Heart right ventricle (tissue), 16 donors: ENCODE measurements around the gene TEAD1. TPM values are rescaled to one million over a fixed set of nuclear protein-coding genes. Genes with fewer than 3 reads are reported as not detected.

Experiments
- ATAC-seq, 8 donors: fragments of 200-7000 bp; cut with Tn5 transposase; one replicate each; pipeline ENCODE4 v1.9.1; 2020; ENCODE audit warnings: mild to moderate bottlenecking in 8 of 8, moderate library complexity in 8 of 8, moderate number of reproducible peaks in 1 of 8
- DNase-seq, 2 donors: peaks; one replicate each; pipeline ENCODE4 v3.0.0-alpha.2; 2020
- H3K27ac ChIP-seq, 10 donors: fragments of 200-600 bp; sonication (generic) in 2 of 10; one replicate each; pipeline versions ENCODE4 v1.5.0 to v1.8.0; 2020 to 2022; ENCODE audit warnings: mild to moderate bottlenecking in 3 of 10
- H3K27me3 ChIP-seq, 7 donors: fragments of 200-600 bp; one replicate each; pipeline ENCODE4 v1.8.0; 2021 to 2022; ENCODE audit warnings: mild to moderate bottlenecking in 2 of 7
- H3K36me3 ChIP-seq, 9 donors: fragments of 200-600 bp; sonication (generic) in 1 of 9; one replicate each; pipeline versions ENCODE4 v1.5.0 to v1.8.0; 2020 to 2022; ENCODE audit warnings: mild to moderate bottlenecking in 2 of 9
- H3K4me1 ChIP-seq, 9 donors: fragments of 200-600 bp; sonication (generic) in 1 of 9; one replicate each; pipeline versions ENCODE4 v1.5.0 to v1.8.0; 2020 to 2022; ENCODE audit warnings: mild to moderate bottlenecking in 4 of 9
- H3K4me3 ChIP-seq, 10 donors: fragments of 200-600 bp; sonication (generic) in 2 of 10; one replicate each; pipeline versions ENCODE4 v1.5.0 to v1.8.0; 2020 to 2022; ENCODE audit warnings: mild to moderate bottlenecking in 7 of 10, moderate library complexity in 2 of 10
- H3K9me3 ChIP-seq, 11 donors: fragments of 200-600 bp in 10 of 11; sonication (generic) in 2 of 11; one replicate each; pipeline versions ENCODE4 v1.5.0 to v1.8.0; 2013 to 2022; ENCODE audit warnings: mild to moderate bottlenecking in 2 of 11, control low read depth in 1 of 11, moderate library complexity in 1 of 11
- CTCF ChIP-seq, 9 donors: fragments of 200-600 bp; sonication (generic) in 2 of 9; IDR thresholded peaks; one replicate each; pipeline versions ENCODE4 v1.5.0 to v1.8.0; 2021 to 2022; ENCODE audit warnings: antibody characterized with exemption in 9 of 9, mild to moderate bottlenecking in 5 of 9, moderate library complexity in 1 of 9
- WGBS, 2 donors: extraction: QIAGEN DNeasy Blood & Tissue Kit; methylation state at CpG; one replicate each; pipeline ENCODE4 v1.1.7; 2013; ENCODE audit warnings: inconsistent platforms in 1 of 2; 5-methylcytosine and 5-hydroxymethylcytosine counted together
- intact Hi-C, 10 donors: fragments of 100-400 bp; cut with DNase I; formaldehyde crosslinking; loops; one replicate each; pipeline versions ENCODE4 v1.11.1 to v1.14.2; 2022
- polyA plus RNA-seq, 2 donors: library from polyadenylated mRNA; stranded (reverse); fragments of 200-250 nt; gene quantifications; one replicate each; pipeline ENCODE4 v1.2.3, GENCODE V29; 2013
- total RNA-seq, 10 donors: library from RNA; stranded (reverse); fragmentation: NEBNext Ultra II Directional in 3 of 10; extraction: Animal tissue kit (Norgen Biotek cat#: 25700) in 3 of 10; gene quantifications; one replicate each; pipeline versions ENCODE4 v1.2.1 to v1.2.4, GENCODE V29; 2021 to 2023
- donor health status: Arrhythmogenic right ventricular cardiomyopathy.
- donor health status: ischemic (EF 13 %, LVEDD 7.1; RV severe dilation, severe dysfunction).
- donor health status: healthy with polysubstance abuse.
- donor health status: DM: no; HTN: yes; CAD: no.
- donor health status: DM: no; HTN: no; CAD: no.
- donor health status: ischemic (EF 25% LVEDD 6.9; RV normal size, moderate dysfunction).
- donor health status: ischemic (EF 25% LVEDD 5.7; RV mildly dilated, moderate dysfunction).
- donor health status: healthy.
- donor health status: DM: yes; HTN: yes; CAD: no.
- donor health status: Ischemic cardiomyopathy.
- donor health status: ischemic (EF 35%, LVEDD 5.7; RV mildly dilated, moderate dysfunction).
- donor health status: nonischemic (EF 11% LVEDD 7.7; RV severe dilation, severe dysfunction).
- donor health status: DM: yes; HTN: yes; CAD: no.
- donor health status: PGD.
- donor health status: ischemic (EF 29% LVEDD 5.4; RV normal size, mild dysfunction).
- donor health status: nonischemic (EF 23%, LVEDD 6.1; RV moderate dilation, normal function).

The TEAD1 gene
- total and polyA plus RNA-seq, 12 donors: 12.7 to 138 (median 116) TPM

GRCh38 chr11:12900496-12900895 is 226.3 kb downstream of the TEAD1 start:
- Histone ChIP-seq H3K36me3 (peaks cover 0 to 44% (median 6%) of the 10 kb centered on the region in 9 donors), H3K27me3 (no peaks in the 10 kb centered on the region), H3K4me3 (no peak overlapping the region), H3K4me1 (peaks cover 0 to 37% (median 28%) of the 10 kb centered on the region in 9 donors), H3K27ac (peak overlapping the region in 7 of 10 donors; percentile 42 to 90 (median 83)), H3K9me3 (no peaks in the 10 kb centered on the region)
- intact Hi-C loops: loop anchor here in 1 of 10 donors (5.0 kb wide), 1 partner anchor 573 kb away; no protein-coding TSS in a partner anchor
- ATAC-seq (peak in 7 of 8 donors; percentile 25 to 66 (median 53)), DNase-seq (no peak)
- no peak for TF ChIP-seq CTCF (IDR thresholded peaks at IDR 0.05)
- WGBS, 2 donors: 53 to 59% methylated on average over 2 of the region's 2 CpGs

- Histone ChIP-seq H3K27ac (peak overlapping the region in 6 of 10 donors; percentile 34 to 86 (median 68)), H3K4me3 (no peak overlapping the region), H3K36me3 (peaks cover 0 to 38% (median 6%) of the 10 kb centered on the region in 9 donors), H3K27me3 (no peaks in the 10 kb centered on the region), H3K4me1 (peaks cover 0 to 37% (median 28%) of the 10 kb centered on the region in 9 donors), H3K9me3 (no peaks in the 10 kb centered on the region)
- 90 to 94% methylated on average over 1 of the region's 1 CpG for WGBS, 2 donors
- TF ChIP-seq CTCF (IDR thresholded peaks at IDR 0.05): no peak
- no peak for DNase-seq
- intact Hi-C loops: loop anchor here in 1 of 10 donors (5.0 kb wide), 1 partner anchor 574 kb away; no protein-coding TSS in a partner anchor
- ATAC-seq: no peak
Observed at GRCh38 chr11:12901272-12901671, 227.1 kb downstream of the TEAD1 start.

- TF ChIP-seq CTCF (IDR thresholded peaks at IDR 0.05): no peak
- no peaks in the 10 kb centered on the region for H3K27me3 ChIP-seq
- no peak overlapping the region for H3K4me3 ChIP-seq
- H3K27ac ChIP-seq: no peak overlapping the region
- 94 to 96% methylated on average over 7 of the region's 7 CpGs for WGBS, 2 donors
- H3K4me1 ChIP-seq: peaks cover 0 to 37% (median 25%) of the 10 kb centered on the region in 9 donors
- DNase-seq: no peak
- no peaks in the 10 kb centered on the region for H3K9me3 ChIP-seq
- ATAC-seq: no peak
- intact Hi-C loops: loop anchor here in 1 of 10 donors (5.0 kb wide), 1 partner anchor 575 kb away; no protein-coding TSS in a partner anchor
- peaks cover 0 to 37% (median 6%) of the 10 kb centered on the region in 9 donors for H3K36me3 ChIP-seq
Observed at GRCh38 chr11:12901874-12902481, 227.8 kb downstream of the TEAD1 start.

- H3K27ac ChIP-seq: no peak overlapping the region
- no peak for TF ChIP-seq CTCF (IDR thresholded peaks at IDR 0.05)
- no peaks in the 10 kb centered on the region for H3K27me3 ChIP-seq
- peaks cover 0 to 36% (median 22%) of the 10 kb centered on the region in 9 donors for H3K4me1 ChIP-seq
- no peaks in the 10 kb centered on the region for H3K9me3 ChIP-seq
- intact Hi-C loops: loop anchor here in 1 of 10 donors (5.0 kb wide), 1 partner anchor 576 kb away; no protein-coding TSS in a partner anchor
- no peak for DNase-seq
- H3K36me3 ChIP-seq: peaks cover 0 to 44% (median 6%) of the 10 kb centered on the region in 9 donors
- 90 to 95% methylated on average over 6 of the region's 6 CpGs for WGBS, 2 donors
- no peak overlapping the region for H3K4me3 ChIP-seq
- ATAC-seq: no peak
Observed at GRCh38 chr11:12902791-12903486, 228.7 kb downstream of the TEAD1 start.
